HG03342 (cell line): ENCODE results near the gene GREB1.

ENCODE experiments used
- ATAC-seq: cut with Tn5 transposase; IDR thresholded peaks from one replicate; pipeline ENCODE4 v1.9.1; 2021; ENCODE audit warnings: mild to moderate bottlenecking, moderate library complexity; ENCODE audit not compliant: unreplicated experiment

Gene GREB1

GRCh38 chr2:11629851-11630250 lies 96.0 kb downstream of the GREB1 start:
- no peak for ATAC-seq

DNA sequence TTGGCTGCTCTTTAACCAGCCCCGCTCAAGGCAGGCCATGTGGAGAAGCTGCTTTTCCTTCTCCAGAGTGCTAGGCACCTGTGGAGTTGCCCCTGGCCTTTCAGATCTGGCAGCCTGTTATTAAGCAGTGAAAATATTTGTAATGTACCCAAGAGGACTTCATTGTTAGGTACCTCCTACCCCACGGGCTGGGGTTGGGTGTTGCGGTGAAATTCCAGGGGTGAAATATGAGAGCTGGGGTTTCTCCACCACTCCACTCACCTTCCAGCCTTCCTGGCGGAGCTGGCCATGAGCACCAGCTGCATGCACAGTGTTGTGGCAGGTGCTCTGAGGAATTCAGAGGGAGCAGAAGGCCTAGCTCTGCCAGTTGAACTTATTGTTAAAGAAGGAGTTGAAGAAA lies 97.0 kb downstream of the GREB1 start:
- no peak for ATAC-seq

DNA sequence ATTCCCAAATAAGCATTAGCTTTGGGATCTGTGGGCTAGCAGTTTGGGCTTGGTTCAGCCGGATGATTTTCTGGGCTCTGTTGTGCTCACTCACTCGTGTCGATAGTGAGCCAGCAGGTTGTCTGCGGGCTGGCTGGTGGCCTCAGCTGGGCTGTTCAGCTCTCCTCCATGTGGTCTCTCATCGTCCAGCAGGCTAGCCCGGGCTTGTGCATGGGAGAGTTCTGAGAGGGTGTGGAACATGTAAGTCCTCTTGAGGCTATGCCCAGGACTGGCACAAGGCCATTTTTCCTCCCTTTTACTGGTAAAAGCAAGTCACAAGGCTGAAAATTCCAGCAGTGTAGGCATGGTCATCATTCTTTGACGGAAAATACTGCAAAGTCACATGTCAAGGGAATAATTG lies 97.6 kb downstream of the GREB1 start:
- ATAC-seq = no peak

DNA sequence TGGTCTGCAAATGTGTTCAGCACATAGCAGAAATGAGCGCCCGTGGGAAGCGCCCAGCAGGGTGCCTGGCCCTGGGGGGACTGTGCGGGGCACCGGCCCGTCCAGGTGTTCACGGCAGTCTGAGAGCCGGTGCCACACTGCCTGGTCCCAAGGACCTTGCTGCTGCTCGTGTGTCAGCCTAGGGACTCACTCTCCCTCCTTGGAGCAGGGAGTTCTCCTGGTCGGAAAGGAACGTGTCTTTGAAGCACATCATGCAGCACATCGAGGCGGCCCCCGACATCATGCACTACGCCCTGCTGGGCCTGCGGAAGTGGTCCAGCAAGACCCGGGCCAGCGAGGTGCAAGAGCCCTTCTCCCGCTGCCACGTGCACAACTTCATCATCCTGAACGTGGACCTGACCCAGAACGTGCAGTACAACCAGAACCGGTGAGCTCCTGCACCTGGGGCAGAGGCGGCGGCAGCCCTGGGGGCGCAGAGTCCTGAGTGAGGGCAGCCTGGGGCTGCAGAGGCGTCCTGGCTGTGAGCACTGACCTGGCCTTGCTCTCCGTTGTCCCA lies 100.2 kb downstream of the GREB1 start:
- no peak for ATAC-seq

- ATAC-seq = no peak
Measured at GRCh38 chr2:11634584-11634983, 100.7 kb downstream of the GREB1 start.

DNA sequence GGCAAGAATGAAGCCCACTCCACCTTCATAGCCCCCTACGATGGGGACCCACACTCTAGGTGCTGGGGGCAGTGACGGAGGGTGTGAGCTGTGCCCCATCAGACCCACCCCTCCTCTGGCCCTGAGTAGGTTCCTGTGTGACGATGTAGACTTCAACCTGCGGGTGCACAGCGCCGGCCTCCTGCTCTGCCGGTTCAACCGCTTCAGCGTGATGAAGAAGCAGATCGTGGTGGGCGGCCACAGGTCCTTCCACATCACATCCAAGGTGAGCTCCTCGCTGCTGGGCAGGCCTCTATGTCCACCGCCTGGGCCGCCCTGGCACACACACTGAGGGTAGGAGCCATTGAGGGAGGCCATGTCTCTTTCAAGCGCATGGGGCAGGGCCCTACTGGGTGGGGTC lies 101.3 kb downstream of the GREB1 start:
- ATAC-seq = no peak

DNA sequence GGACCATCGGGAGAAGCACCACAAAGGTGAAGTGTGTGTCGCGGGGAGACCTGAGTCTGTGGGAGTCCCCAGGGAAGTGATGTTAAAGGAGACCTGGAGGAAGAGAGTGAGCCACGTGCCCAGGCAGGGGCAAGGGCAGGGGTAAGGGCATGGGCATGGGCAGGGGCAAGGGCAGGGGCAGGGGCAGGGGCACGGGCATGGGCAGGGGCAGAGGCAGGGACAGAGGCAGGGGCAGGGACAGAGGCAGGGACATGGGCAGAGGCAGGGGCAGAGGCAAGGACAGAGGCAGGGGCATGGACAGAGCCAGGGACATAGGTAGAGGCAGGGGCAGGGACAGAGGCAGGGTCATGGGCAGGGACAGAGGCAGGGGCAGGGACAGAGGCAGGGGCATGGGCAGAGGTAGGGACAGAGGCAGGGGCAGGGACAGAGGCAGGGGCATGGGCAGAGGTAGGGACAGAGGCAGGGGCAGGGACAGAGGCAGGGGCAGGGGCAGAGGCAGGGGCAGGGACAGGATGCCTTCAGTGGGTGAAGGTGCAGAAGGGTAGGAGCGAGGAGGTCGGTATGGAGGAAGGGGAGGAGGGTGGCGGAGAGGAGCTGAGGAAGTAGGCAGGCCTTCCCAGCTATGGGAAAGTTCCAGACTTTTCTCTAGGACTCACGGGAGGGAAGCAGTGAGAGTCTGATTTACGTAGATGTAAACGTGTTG lies 102.9 kb downstream of the GREB1 start:
- no peak for ATAC-seq

- no peak for ATAC-seq
Measured at GRCh38 chr2:11637546-11637945, 103.7 kb downstream of the GREB1 start.

DNA sequence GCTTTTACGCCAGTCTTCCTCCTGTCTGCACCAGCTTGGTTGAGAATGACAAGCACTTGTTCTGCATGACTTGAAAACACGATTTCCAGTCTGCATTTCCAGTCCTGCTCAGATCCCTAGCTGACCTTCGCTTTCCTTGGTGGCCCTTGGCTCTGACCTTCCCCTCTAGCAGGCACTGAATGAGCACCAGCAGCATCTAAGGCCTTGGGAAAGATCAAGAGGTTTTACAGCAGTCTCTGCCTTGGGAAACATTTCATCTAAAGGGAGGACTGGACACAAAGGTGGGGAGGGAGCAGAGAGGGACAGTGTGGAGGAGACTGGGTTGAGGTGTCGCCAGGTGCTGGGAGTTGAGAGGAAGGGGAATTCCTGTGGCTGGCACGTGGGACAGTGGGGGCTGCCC lies 105.7 kb downstream of the GREB1 start:
- no peak for ATAC-seq

DNA sequence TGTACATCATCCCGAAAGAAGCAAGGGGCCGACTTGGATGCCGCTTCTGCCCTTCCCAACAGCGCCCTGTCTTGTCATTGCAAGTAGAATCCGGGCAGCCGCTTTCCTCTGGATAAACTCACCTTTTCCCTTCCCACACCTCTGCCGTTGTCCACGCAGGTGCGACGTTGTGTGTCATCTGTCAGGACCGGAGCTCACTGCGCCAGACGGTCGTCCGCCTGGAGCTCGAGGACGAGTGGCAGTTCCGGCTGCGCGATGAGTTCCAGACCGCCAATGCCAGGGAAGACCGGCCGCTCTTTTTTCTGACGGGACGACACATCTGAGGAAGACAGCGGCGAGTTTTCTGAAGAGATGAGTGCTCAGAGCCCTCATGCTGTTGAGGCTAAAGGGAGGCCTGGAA lies 106.3 kb downstream of the GREB1 start:
- ATAC-seq = no peak

GRCh38 chr2:11642972-11643371 lies 109.1 kb downstream of the GREB1 start:
- ATAC-seq = no peak

DNA sequence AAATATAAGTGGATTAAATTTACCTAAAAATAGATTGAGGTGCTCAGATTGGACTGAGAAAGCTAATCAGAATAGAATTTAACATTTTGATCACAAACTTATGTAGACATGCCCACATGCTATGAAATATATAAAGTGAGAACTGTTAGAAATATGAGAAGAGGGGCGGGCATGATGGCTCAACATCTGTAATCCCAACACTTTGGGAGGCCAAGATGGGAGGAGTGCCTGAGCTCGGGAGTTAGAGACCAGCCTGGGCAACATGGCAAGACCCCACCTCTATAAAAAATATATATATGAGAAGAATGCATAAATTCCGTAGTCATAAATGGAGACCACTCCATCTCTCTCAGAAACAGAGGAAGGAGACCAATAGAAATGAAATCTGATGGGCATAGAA lies 110.4 kb downstream of the GREB1 start:
- ATAC-seq = no peak

DNA sequence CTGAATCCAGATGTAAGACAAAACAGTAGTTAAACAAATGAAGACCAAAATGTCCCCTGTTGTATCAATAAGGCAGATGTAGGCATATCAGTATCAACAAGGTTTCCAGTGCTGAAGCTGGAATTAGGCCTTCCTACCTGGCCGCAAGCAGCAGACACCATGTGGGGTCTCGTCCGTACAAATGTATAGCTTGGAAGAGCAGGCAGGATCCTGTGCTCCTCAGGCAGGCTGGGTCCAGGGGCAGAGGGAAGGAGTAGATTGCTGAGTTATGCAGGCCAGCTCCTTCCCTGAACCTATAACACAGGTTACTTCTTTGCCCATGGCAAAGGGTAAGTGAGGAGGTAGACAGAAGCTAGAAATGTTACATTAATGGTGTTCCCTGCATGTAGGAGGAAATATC lies 112.7 kb downstream of the GREB1 start:
- ATAC-seq = no peak

DNA sequence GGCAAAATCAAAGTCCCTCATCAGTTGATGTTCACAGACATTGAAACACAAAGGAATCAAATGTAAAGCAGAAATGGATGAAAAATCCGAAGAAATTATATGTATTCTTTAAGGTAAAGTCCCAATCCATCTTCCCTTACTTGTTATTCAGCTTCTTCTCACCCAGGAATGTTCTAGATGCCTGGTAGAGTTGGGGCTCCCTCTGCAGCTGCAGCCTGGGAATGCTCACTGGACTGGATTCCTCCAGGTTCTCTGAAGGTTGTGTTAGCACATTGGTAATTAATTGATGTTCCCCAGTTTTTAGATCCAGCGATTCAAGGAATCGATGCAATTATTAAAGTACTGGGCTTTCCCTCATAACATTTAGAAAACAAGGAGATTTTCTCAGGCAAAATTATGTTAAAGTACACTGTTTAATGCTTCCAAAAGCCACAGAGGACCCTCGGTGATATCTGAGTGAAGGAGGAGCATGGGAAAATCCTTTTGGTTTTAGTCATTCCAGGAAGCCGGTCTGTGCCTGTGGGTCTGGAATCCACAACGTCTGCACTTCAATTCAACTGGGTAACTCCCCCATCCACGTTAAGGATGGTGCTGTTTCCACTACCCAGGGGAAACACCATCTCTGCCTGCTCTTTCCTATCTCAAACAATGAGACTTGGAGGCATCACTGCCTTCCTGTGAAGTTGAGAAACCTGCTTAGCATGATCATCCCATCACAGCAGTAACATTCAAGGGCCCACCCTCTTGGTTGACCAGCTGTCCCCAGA lies 114.2 kb downstream of the GREB1 start:
- ATAC-seq = no peak

DNA sequence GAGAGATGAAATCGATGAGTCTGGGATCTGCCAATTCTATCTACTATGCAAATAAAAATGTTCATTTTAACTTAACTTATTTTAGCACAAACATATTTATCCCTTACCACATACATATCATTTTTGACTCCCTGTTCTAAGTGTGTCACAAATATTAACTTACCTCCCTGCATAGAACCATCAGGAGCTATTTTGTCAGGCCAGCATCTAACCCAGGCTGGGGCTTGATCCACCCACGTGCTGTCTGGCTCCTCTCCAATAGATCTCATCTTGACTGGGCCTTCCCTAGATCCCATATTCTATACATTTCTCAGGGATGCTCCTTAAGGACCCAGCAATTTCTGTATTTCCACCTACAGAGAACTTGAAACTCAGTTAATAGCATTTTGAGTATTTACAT lies 115.2 kb downstream of the GREB1 start:
- ATAC-seq = no peak

GRCh38 chr2:11651856-11652548 lies 118.2 kb downstream of the GREB1 start:
- ATAC-seq = no peak

GRCh38 chr2:11652553-11652952 lies 118.7 kb downstream of the GREB1 start:
- ATAC-seq = no peak

- ATAC-seq = no peak
Measured at GRCh38 chr2:11655495-11655894, 121.7 kb downstream of the GREB1 start.

DNA sequence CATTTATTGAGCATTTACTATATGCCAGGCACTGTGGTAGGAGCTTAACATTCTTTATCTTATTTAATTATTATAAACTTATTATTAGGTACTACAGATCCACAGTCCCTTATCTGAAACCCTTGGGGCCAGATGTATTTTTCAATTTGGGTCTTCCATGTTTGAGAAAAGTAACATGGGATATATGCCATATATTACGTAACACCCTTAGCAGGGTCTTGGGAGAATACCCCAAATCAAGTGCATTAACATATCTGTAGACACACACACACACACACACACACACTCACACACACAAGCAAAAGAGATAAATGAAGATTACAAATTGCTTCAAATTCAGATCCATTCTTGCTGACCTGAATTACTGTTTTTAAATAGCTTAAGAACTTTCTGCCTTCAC lies 122.4 kb downstream of the GREB1 start:
- no peak for ATAC-seq

- ATAC-seq = no peak
Measured at GRCh38 chr2:11656671-11657101, 122.8 kb downstream of the GREB1 start.

- ATAC-seq = no peak
Measured at GRCh38 chr2:11657195-11657594, 123.3 kb downstream of the GREB1 start.

- ATAC-seq = no peak
Measured at GRCh38 chr2:11657646-11658045, 123.8 kb downstream of the GREB1 start.
